Fibroblast of lung (primary cell): ENCODE measurements around the gene CLIP2.

ENCODE experiments used
- EZH2 ChIP-seq: IDR thresholded peaks from 2 replicates; pipeline ENCODE4 v1.5.1; 2012; ENCODE audit warnings: low read length, control low read depth, mild to moderate bottlenecking; ENCODE audit errors: missing control alignments
- TF ChIP-seq, protein P1 (sequence below), 2 donors: IDR thresholded peaks in 1 of 2; conservative IDR thresholded peaks in 1 of 2; 1 replicate in 1 of 2; 2 replicates in 1 of 2; pipeline ENCODE4 v1.5.1; 2011 to 2012; ENCODE audit warnings: low read length in 2 of 2, control low read depth in 1 of 2, inconsistent platforms in 1 of 2, low read depth in 1 of 2, mild to moderate bottlenecking in 1 of 2

DNA sequence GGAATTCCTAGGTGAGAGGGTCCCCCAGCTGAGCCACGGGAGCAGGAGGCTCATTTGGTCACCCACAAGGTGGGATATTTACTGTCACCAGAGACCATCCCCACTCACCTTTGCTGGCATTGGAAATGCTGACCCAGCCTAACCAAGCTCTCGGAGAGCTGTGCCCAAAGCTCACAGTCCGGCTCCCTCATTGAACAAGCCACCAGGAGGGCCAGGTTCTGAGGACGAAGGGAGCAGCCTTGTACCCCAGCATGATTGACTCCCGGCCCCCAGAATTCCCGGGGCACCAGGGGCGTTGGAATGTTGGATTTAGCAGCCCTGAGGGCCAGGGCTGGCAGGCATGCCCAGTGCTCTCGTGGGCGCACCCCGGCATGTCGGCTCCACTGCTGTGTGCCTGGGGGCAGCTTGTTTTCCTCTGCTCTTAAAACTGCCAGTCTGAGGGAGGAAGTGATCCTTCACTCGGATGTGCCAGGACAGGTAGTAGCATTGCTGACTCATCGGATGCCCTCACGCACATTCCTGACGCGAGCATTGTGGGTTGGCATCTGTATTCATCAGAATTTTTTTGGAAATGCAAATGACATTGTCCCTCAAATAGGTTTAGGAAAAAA lies 23.3 kb downstream of the CLIP2 start:
- TF ChIP-seq, protein P1, sequence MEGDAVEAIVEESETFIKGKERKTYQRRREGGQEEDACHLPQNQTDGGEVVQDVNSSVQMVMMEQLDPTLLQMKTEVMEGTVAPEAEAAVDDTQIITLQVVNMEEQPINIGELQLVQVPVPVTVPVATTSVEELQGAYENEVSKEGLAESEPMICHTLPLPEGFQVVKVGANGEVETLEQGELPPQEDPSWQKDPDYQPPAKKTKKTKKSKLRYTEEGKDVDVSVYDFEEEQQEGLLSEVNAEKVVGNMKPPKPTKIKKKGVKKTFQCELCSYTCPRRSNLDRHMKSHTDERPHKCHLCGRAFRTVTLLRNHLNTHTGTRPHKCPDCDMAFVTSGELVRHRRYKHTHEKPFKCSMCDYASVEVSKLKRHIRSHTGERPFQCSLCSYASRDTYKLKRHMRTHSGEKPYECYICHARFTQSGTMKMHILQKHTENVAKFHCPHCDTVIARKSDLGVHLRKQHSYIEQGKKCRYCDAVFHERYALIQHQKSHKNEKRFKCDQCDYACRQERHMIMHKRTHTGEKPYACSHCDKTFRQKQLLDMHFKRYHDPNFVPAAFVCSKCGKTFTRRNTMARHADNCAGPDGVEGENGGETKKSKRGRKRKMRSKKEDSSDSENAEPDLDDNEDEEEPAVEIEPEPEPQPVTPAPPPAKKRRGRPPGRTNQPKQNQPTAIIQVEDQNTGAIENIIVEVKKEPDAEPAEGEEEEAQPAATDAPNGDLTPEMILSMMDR (conservative IDR thresholded peaks at IDR 0.05 in 1 of 2, IDR thresholded peaks at IDR 0.05 in 1 of 2; ENCODE audit: low read depth in 1 of 2, low read length in 2 of 2) = no peak
- no peak for TF ChIP-seq EZH2
